Measurements from ENCODE around the gene FHL1.
A peak's percentile ranks its signal among the peaks of the same experiment; 100 is the strongest.

Gene FHL1

DNA sequence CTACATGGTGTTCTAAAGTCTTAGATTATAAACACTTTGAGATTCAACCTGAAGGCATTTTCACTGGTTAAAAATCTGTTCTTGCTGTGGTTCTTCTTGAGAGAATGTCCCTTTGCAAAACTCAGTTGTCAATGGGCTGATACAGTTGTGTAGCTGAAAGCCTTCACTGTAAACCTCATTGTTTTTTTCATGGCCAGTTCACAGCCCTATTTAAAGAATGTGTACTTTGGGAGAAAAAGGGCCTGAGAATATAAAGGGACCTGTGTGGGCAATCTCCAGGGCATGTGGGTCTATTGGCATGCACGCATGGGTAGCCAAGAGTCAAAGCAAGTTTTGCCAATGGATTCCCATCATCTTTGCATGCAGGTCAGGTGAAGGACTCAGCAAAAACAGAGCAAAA, 111.6 kb downstream of the FHL1 start:
- Histone ChIP-seq H3K36me3 (replicated peaks) (no peaks in the 10 kb centered on the region), H3K4me3 (ENCODE audit: low read depth, low read length) (no peak overlapping the region), H3K27ac (peak overlapping the region; percentile 16), H3K27me3 (replicated peaks) (no peaks in the 10 kb centered on the region)
- no peak for DNase-seq
- in situ Hi-C loops (cut with HindIII; ENCODE audit: low pct_ligation_motif_present, low sequenced_read_pairs): no loop called here
- no peak for TF ChIP-seq CTCF (IDR thresholded peaks at IDR 0.05; ENCODE audit: low read depth, low read length, missing control alignments)

DNA sequence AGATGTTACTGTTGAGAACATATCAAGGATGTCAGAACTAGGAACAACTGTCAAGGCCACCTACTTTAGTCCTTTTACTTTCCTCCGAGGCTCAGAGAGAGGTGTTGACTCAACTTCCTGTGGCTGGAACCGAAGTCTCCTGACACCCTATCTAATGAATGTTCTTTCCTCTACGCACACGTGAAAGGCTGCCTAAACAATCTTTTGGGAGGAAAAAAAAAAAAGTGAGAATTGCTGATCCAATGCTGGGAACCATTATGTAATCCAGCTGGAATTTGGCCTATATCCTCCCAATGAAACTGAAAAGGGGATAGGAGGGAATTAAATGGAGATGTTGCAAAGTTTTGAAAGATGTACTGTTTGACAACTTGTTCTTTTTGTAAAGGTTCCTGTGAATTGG, 112.2 kb downstream of the FHL1 start:
- in situ Hi-C loops (cut with HindIII; ENCODE audit: low pct_ligation_motif_present, low sequenced_read_pairs): no loop called here
- Histone ChIP-seq H3K27me3 (replicated peaks) (no peaks in the 10 kb centered on the region), H3K27ac (peak overlapping the region; percentile 27), H3K36me3 (replicated peaks) (no peaks in the 10 kb centered on the region), H3K4me3 (ENCODE audit: low read depth, low read length) (no peak overlapping the region)
- DNase-seq: peak; percentile 39
- TF ChIP-seq CTCF (IDR thresholded peaks at IDR 0.05; ENCODE audit: low read depth, low read length, missing control alignments): no peak

DNA sequence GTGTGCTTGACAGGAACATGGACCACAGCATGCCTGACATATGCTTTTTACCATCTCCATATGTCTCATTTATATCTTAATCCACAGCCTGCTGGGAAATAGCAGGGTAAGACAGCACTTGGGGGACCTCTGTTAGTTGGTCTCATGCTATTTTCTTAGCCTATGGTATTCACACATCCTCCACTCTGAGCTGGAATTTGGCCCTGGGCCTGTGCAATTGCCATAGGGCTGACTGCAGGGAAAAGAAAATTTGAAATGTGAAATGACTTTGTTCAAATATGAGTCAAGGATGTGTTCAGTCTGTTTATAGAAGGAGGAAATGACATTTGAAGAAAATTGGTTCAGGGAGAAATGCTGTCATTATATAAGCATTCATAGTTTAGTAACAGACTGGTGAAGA, 113.4 kb downstream of the FHL1 start:
- no peak overlapping the region for H3K4me3 ChIP-seq (ENCODE audit: low read depth, low read length)
- peak; percentile 74 for DNase-seq
- no peaks in the 10 kb centered on the region for H3K27me3 ChIP-seq (replicated peaks)
- peak overlapping the region; percentile 63 for H3K27ac ChIP-seq
- in situ Hi-C loops (cut with HindIII; ENCODE audit: low pct_ligation_motif_present, low sequenced_read_pairs): no loop called here
- no peak for TF ChIP-seq CTCF (IDR thresholded peaks at IDR 0.05; ENCODE audit: low read depth, low read length, missing control alignments)
- H3K36me3 ChIP-seq (replicated peaks): no peaks in the 10 kb centered on the region
